Body of pancreas (tissue), 4 donors: Measurements from ENCODE around the gene USP13. TPM values are rescaled to one million over a fixed set of nuclear protein-coding genes. Genes with fewer than 3 reads are reported as not detected.

Source experiments
- ATAC-seq: fragments of 150-250 bp; one replicate; pipeline ENCODE4 v1.9.1; 2016
- DNase-seq, 4 donors: peaks; one replicate each; pipeline ENCODE4 v3.0.0-alpha.2; 2019
- H3K27ac ChIP-seq, 4 donors: fragments of 200-600 bp; sonication (generic); 1 replicate in 3 of 4; 2 replicates in 1 of 4; pipeline versions ENCODE4 v1.5.1 to v1.6.1; 2016 to 2019; ENCODE audit warnings: mild to moderate bottlenecking in 1 of 4, mixed read lengths in 1 of 4, moderate library complexity in 1 of 4
- H3K27me3 ChIP-seq, 2 donors: fragments of 200-600 bp; sonication (generic); one replicate each; pipeline ENCODE4 v1.6.0; 2016; ENCODE audit warnings: mild to moderate bottlenecking in 1 of 2
- H3K36me3 ChIP-seq, 2 donors: fragments of 200-600 bp; sonication (generic); replicated peaks in 1 of 2; 2 replicates each; pipeline ENCODE4 v1.5.1; 2016; ENCODE audit warnings: low read depth in 2 of 2; ENCODE audit not compliant: insufficient read depth in 1 of 2
- H3K4me1 ChIP-seq: fragments of 200-600 bp; sonication (generic); one replicate; pipeline ENCODE4 v1.6.0; 2016
- H3K4me3 ChIP-seq, 2 donors: fragments of 200-600 bp; sonication (generic); 1 replicate in 1 of 2; 2 replicates in 1 of 2; pipeline ENCODE4 v1.5.1; 2016 to 2019
- H3K9me3 ChIP-seq, 3 donors: fragments of 200-600 bp; sonication (generic); 1 replicate in 2 of 3; 2 replicates in 1 of 3; pipeline ENCODE4 v1.5.1; 2016
- POLR2A ChIP-seq, 3 donors: fragments of 450-650 bp; IDR thresholded peaks; one replicate each; pipeline ENCODE4 v1.6.1; 2016; ENCODE audit warnings: antibody characterized with exemption in 3 of 3, mild to moderate bottlenecking in 2 of 3
- WGBS, 2 donors: methylation state at CpG; one replicate each; pipeline ENCODE4 v1.1.5; 2017; 5-methylcytosine and 5-hydroxymethylcytosine counted together
- intact Hi-C: fragments of 100-400 bp; cut with DNase I; formaldehyde crosslinking; loops from one replicate; pipeline ENCODE4 v1.15.1; 2023
- total RNA-seq, 2 donors: library from RNA; depleted of rRNA; stranded (reverse); fragments of >200 nt; gene quantifications; one replicate each; pipeline ENCODE4 v1.1.0, GENCODE V29; 2016
- TF ChIP-seq, protein P1 (sequence below), 7 experiments: fragments of 450-650 bp in 4 of 7; fragments of 200-600 bp in 3 of 7; sonication (generic) in 3 of 7; IDR thresholded peaks; one replicate each; pipeline ENCODE4 v1.5.1; 2016 to 2019; ENCODE audit warnings: antibody characterized with exemption in 7 of 7

Gene USP13
- total RNA-seq, 2 donors from 2014 or later: 5.4 to 6.9 TPM

DNA sequence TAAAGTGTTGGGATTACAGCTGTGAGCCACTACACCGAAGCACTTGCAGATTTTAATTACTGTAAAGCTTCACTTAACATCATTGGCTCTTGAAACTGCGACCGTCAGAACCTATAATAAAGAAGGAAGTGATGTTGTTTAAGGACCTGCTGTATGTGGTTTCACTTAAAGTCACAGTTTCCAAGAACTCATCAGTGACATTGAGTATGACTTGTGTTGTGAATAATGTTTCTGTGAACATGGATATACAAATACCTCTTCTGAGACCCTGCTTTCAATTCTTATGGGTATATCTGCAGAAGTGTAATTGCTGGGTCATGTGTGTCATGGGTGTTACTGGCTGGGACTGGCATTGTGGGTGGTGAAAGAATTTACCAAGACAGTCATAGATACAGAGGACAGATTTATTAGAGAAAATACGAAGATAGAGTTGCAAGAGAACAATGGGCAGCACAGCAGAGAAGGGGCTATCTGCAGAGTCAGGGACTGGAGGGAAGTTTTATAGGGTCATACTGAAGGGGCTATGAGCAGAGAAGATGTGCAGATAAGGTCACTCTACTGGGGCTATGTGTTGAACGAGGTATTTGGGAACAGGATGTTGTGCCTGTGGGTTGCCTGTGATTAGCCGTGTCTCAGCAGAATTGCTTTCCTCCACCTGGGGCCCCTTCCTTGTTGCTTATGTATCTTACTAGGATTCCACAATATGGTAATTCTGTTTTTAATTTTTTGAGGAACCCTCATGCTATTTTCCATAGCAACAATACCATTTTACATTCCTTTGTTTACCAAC lies 43.7 kb upstream of the USP13 start:
- 53 to 68% methylated on average over 6 of the region's 6 CpGs for WGBS, 2 donors
- H3K27ac ChIP-seq: no peak overlapping the region
- no peak overlapping the region for H3K4me3 ChIP-seq
- TF ChIP-seq, protein P1, sequence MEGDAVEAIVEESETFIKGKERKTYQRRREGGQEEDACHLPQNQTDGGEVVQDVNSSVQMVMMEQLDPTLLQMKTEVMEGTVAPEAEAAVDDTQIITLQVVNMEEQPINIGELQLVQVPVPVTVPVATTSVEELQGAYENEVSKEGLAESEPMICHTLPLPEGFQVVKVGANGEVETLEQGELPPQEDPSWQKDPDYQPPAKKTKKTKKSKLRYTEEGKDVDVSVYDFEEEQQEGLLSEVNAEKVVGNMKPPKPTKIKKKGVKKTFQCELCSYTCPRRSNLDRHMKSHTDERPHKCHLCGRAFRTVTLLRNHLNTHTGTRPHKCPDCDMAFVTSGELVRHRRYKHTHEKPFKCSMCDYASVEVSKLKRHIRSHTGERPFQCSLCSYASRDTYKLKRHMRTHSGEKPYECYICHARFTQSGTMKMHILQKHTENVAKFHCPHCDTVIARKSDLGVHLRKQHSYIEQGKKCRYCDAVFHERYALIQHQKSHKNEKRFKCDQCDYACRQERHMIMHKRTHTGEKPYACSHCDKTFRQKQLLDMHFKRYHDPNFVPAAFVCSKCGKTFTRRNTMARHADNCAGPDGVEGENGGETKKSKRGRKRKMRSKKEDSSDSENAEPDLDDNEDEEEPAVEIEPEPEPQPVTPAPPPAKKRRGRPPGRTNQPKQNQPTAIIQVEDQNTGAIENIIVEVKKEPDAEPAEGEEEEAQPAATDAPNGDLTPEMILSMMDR (IDR thresholded peaks at IDR 0.05): no peak
- TF ChIP-seq POLR2A (IDR thresholded peaks at IDR 0.05): no peak
- ATAC-seq: no peak
- H3K27me3 ChIP-seq: no peaks in the 10 kb centered on the region
- intact Hi-C loops: no loop called here
- DNase-seq: no peak
- no peaks in the 10 kb centered on the region for H3K9me3 ChIP-seq
- peaks cover 14% of the 10 kb centered on the region for H3K4me1 ChIP-seq
- H3K36me3 ChIP-seq: no peaks in the 10 kb centered on the region

DNA sequence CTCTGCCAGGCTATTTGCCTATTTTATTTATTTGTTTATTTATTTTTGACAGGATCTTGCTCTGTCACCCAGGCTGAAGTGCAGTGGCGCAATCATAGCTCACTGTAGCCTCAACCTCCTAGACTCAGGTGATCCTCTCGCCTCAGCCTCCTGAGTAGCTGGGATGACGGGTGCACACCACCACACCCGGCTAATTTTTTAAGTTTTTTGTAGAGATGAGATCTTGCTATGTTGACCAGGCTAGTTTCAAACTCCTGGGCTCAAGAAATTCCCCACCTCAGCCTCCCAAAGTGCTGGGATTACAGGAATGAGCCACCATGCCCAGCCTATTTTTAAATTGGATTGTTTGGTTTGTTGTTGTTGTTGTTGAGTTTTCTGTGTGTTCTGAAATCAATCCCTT lies 42.8 kb upstream of the USP13 start:
- DNase-seq: no peak
- TF ChIP-seq, protein P1 (IDR thresholded peaks at IDR 0.05): no peak
- no peak for TF ChIP-seq POLR2A (IDR thresholded peaks at IDR 0.05)
- no peak for ATAC-seq
- H3K4me1 ChIP-seq: peaks cover 14% of the 10 kb centered on the region
- no peaks in the 10 kb centered on the region for H3K36me3 ChIP-seq
- no peak overlapping the region for H3K27ac ChIP-seq
- intact Hi-C loops: no loop called here
- H3K27me3 ChIP-seq: no peaks in the 10 kb centered on the region
- WGBS, 2 donors: 97% methylated on average over 4 of the region's 4 CpGs
- no peaks in the 10 kb centered on the region for H3K9me3 ChIP-seq
- H3K4me3 ChIP-seq: no peak overlapping the region

DNA sequence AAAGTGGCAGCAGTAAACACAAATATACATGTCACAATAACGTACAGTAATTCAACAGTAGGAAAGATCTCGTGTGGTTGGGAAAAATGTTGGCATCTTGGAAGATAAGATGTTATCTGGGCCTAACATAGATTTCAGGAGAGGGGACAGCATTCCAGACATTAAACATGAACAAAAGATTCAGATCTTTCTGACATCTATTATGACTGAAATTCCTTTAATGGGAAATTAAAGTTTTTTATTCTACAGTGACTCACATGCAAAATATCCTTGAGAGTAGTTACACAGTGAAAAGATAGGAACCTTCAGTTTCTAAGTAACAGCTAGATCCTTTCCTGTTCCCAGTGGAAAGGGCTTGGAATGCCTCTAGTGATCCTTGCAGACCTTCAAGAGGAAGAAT lies 39.0 kb upstream of the USP13 start:
- WGBS, 2 donors: 37 to 45% methylated on average over 2 of the region's 2 CpGs
- H3K4me1 ChIP-seq: no peaks in the 10 kb centered on the region
- H3K4me3 ChIP-seq: no peak overlapping the region
- H3K36me3 ChIP-seq: peaks cover 0 to 5% of the 10 kb centered on the region in 2 donors
- H3K27me3 ChIP-seq: no peaks in the 10 kb centered on the region
- ATAC-seq (no peak), DNase-seq (no peak)
- no peak overlapping the region for H3K27ac ChIP-seq
- TF ChIP-seq, protein P1 (IDR thresholded peaks at IDR 0.05): no peak
- no peak for TF ChIP-seq POLR2A (IDR thresholded peaks at IDR 0.05)
- no peaks in the 10 kb centered on the region for H3K9me3 ChIP-seq
- intact Hi-C loops: no loop called here

DNA sequence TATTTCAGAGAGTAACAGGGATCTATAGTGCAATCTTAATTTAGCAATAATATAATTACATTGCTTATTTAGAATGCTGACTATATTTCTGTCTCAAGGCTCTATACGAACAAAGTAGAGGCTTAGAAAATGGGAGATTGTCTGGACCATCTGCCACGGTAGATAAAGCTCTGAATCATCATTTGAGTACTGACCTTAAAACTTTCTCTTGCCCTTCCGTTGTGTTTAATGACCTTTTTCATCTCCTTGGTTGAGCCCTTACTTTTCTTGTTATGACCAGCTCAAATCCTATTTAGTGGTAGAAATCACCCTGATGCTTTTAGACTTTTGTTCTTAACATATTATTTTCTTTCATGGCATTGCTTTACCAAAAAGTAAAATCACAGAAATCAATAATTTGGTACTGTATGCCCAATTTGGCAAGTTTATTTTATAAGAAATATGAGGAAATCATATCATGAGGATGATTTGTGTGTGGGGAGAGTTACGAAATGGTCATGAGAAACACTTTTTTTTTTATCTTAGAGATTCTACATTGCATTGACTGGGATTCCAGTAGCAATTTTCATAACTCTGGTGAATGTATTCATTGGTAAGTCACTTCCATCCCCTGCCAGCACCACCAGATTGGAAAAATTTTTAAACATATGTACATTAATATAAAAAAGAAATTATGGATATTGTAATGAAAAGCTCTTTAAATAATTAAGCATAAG lies 37.2 kb upstream of the USP13 start:
- Histone ChIP-seq H3K27me3 (no peaks in the 10 kb centered on the region), H3K4me1 (no peaks in the 10 kb centered on the region), H3K36me3 (peaks cover 0 to 5% of the 10 kb centered on the region in 2 donors), H3K27ac (no peak overlapping the region), H3K4me3 (no peak overlapping the region), H3K9me3 (no peaks in the 10 kb centered on the region)
- 82 to 85% methylated on average over 4 of the region's 4 CpGs for WGBS, 2 donors
- ATAC-seq (no peak), DNase-seq (no peak)
- intact Hi-C loops: no loop called here
- no peak for TF ChIP-seq POLR2A (IDR thresholded peaks at IDR 0.05)

DNA sequence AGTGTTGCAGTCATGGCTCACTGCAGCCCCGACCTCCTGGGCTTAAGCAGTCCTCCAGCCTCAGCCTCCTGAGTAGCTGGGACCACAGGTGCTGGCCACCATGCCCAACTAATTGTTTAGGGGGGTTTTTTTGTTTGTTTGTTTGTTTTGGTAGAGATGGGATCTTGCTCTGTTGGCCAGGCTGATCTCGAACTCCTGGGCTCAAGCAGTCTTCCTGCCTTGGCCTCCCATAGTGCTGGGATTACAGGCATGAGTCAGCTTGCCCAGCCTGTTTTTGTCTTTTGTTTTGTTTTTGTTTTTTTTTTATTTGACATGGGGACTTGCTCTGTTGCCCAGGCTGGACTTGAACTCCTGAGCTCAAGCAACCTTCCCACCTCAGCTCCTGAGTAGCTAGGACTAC lies 30.8 kb upstream of the USP13 start:
- TF ChIP-seq, protein P1 (IDR thresholded peaks at IDR 0.05): no peak
- TF ChIP-seq POLR2A (IDR thresholded peaks at IDR 0.05): no peak
- WGBS, 2 donors: 96 to 100% methylated on average over 2 of the region's 2 CpGs
- Histone ChIP-seq H3K36me3 (peaks cover 4 to 19% of the 10 kb centered on the region in 2 donors), H3K4me1 (no peaks in the 10 kb centered on the region), H3K27ac (no peak overlapping the region), H3K9me3 (no peaks in the 10 kb centered on the region), H3K27me3 (no peaks in the 10 kb centered on the region), H3K4me3 (no peak overlapping the region)
- DNase-seq (no peak), ATAC-seq (no peak)
- intact Hi-C loops: no loop called here
